Testis (tissue), 2 donors: Measurements from ENCODE around the gene F2.

Experiments used
- POLR2A ChIP-seq: fragments of 450-650 bp; IDR thresholded peaks from one replicate; pipeline ENCODE4 v1.6.1; 2017; ENCODE audit warnings: antibody characterized with exemption, mild to moderate bottlenecking, moderate library complexity
- TF ChIP-seq, protein P1 (sequence below), 3 experiments: fragments of 450-650 bp in 2 of 3; fragments of 200-600 bp in 1 of 3; sonication (generic) in 1 of 3; IDR thresholded peaks; one replicate each; pipeline ENCODE4 v1.5.1; 2016 to 2019; ENCODE audit warnings: antibody characterized with exemption in 3 of 3, mild to moderate bottlenecking in 2 of 3, moderate library complexity in 1 of 3

DNA sequence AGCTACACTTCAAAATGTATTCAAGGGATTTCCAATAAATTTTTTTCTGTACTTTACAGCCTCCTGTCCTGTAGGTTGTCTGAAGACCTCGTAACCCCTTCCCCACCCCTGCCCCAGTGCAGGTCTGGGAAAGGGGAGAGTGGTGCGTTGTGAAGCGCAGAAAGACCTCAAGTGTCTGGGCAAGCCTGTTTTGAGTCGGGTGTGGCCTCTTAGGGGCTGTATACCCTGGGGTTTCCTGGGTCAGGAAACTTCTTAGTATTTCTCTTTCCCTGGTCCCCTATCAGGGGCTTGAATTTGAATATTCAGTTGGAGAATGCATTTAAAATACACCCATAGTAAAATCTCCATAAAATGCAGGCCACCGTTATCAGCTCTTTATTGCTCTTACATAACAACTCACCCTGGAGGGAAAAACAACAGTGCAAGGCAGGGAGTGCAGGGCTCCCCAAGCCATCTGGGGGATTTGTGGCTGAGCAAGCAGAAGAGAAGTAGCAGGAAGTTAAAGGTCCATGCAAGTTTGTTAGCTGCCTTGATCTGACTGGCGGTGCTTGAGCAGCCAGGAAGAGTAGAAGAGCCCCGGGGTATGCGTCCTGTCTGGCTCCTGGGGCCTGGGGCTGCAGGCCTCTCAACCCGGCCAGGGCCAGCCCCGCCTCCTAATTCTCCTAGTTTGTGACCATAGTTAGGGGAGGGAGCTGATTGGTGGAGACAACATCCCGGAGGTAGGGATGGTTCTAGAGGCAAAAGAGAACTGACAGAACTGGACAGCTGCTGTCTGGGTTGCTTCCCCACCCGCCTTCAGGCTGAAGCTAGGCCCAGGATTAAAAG lies 44.3 kb upstream of the F2 start:
- no peak for TF ChIP-seq POLR2A
- TF ChIP-seq, protein P1, sequence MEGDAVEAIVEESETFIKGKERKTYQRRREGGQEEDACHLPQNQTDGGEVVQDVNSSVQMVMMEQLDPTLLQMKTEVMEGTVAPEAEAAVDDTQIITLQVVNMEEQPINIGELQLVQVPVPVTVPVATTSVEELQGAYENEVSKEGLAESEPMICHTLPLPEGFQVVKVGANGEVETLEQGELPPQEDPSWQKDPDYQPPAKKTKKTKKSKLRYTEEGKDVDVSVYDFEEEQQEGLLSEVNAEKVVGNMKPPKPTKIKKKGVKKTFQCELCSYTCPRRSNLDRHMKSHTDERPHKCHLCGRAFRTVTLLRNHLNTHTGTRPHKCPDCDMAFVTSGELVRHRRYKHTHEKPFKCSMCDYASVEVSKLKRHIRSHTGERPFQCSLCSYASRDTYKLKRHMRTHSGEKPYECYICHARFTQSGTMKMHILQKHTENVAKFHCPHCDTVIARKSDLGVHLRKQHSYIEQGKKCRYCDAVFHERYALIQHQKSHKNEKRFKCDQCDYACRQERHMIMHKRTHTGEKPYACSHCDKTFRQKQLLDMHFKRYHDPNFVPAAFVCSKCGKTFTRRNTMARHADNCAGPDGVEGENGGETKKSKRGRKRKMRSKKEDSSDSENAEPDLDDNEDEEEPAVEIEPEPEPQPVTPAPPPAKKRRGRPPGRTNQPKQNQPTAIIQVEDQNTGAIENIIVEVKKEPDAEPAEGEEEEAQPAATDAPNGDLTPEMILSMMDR (IDR thresholded peaks at IDR 0.05), result no peak
